GM23338 (cell line): ENCODE results near the gene RCBTB1.

Source experiments
- CTCF ChIP-seq, 2 experiments: fragments of 200-600 bp in 1 of 2; sonication (generic) in 1 of 2; conservative IDR thresholded peaks; 2 replicates each; pipeline versions ENCODE4 v1.5.1 to v1.6.1; 2016 to 2017; ENCODE audit warnings: antibody characterized with exemption in 2 of 2, low read depth in 2 of 2, mild to moderate bottlenecking in 2 of 2, moderate library complexity in 1 of 2
- EZH2 ChIP-seq: fragments of 200-600 bp; sonication (generic); IDR thresholded peaks from one replicate; pipeline ENCODE4 v1.8.0; 2017; ENCODE audit warnings: antibody characterized with exemption, mild to moderate bottlenecking, low read depth; ENCODE audit not compliant: unreplicated experiment
- EZH2phosphoT487 ChIP-seq: fragments of 200-600 bp; sonication (generic); IDR thresholded peaks from one replicate; pipeline ENCODE4 v1.8.1; 2018; ENCODE audit warnings: antibody characterized with exemption; ENCODE audit not compliant: unreplicated experiment
- JUNB ChIP-seq: IDR thresholded peaks from one replicate; pipeline ENCODE4 v1.6.1; 2016; ENCODE audit warnings: antibody characterized with exemption; ENCODE audit not compliant: unreplicated experiment

GRCh38 chr13:49580980-49581680 lies 4.2 kb downstream of the RCBTB1 start:
- TF ChIP-seq EZH2 (no peak), JUNB (no peak), CTCF (conservative IDR thresholded peaks at IDR 0.05; ENCODE audit: low read depth in 2 of 2) (no peak), EZH2phosphoT487 (no peak)
